HepG2 (cell line): Measurements from ENCODE around the gene HNF1B. TPM values are rescaled to one million over a fixed set of nuclear protein-coding genes. Genes with fewer than 3 reads are reported as not detected.

Experiments used
- AKAP8 ChIP-seq: sonication (generic); formaldehyde crosslinking; IDR thresholded peaks from 2 replicates; pipeline ENCODE4 v1.5.1; 2020; ENCODE audit warnings: mild to moderate bottlenecking, missing genetic modification reagents
- CAMTA2 ChIP-seq: sonication (generic); formaldehyde crosslinking; IDR thresholded peaks from 2 replicates; pipeline ENCODE4 v1.4.0; 2020; ENCODE audit warnings: mild to moderate bottlenecking, missing genetic modification reagents, borderline replicate concordance
- CCAR2 ChIP-seq: fragments of 200-400 bp; formaldehyde crosslinking; optimal IDR thresholded peaks from 2 replicates; pipeline ENCODE3; 2018; ENCODE audit warnings: low read depth, mild to moderate bottlenecking, low read length, moderate library complexity
- FOXA3 ChIP-seq: IDR thresholded peaks from 2 replicates; pipeline ENCODE4 v1.6.1; 2016; ENCODE audit warnings: missing genetic modification reagents, missing compliant biosample characterization
- GABPA ChIP-seq, 2 experiments: IDR thresholded peaks; 2 replicates each; pipeline ENCODE4 v1.6.1; 2011 to 2016; ENCODE audit warnings: low read depth in 2 of 2, low read length in 1 of 2, missing biosample characterization in 1 of 2, missing genetic modification characterization in 1 of 2
- HNRNPH1 ChIP-seq: fragments of 200-400 bp; formaldehyde crosslinking; optimal IDR thresholded peaks from 2 replicates; pipeline ENCODE3; 2017; ENCODE audit warnings: mild to moderate bottlenecking, low read depth, low read length
- IKZF1 ChIP-seq: fragments of 450-650 bp; IDR thresholded peaks from 2 replicates; pipeline ENCODE4 v1.7.1; 2016
- KDM1A ChIP-seq: IDR thresholded peaks from 2 replicates; pipeline ENCODE4 v1.6.1; 2016; ENCODE audit warnings: missing compliant biosample characterization
- KDM5B ChIP-seq: sonication (generic); formaldehyde crosslinking; IDR thresholded peaks from 2 replicates; pipeline ENCODE4 v1.4.0; 2020; ENCODE audit warnings: missing genetic modification reagents, mild to moderate bottlenecking, borderline replicate concordance
- NONO ChIP-seq, 2 experiments: fragments of 450-650 bp in 1 of 2; sonication (generic) in 1 of 2; formaldehyde crosslinking in 1 of 2; IDR thresholded peaks in 1 of 2; conservative IDR thresholded peaks in 1 of 2; 2 replicates each; pipeline versions ENCODE4 v1.6.1 to v1.8.0; 2017 to 2022; ENCODE audit warnings: mild to moderate bottlenecking in 1 of 2, missing genetic modification reagents in 1 of 2, moderate library complexity in 1 of 2
- POLR2AphosphoS2 ChIP-seq: IDR thresholded peaks from 2 replicates; pipeline ENCODE4 v1.6.1; 2011; ENCODE audit warnings: low read depth, low read length, improper control_type of control experiment
- RNF2 ChIP-seq: fragments of 450-650 bp; conservative IDR thresholded peaks from 2 replicates; pipeline ENCODE4 v1.6.1; 2016; ENCODE audit warnings: low read depth
- SMARCE1 ChIP-seq: fragments of 450-650 bp; IDR thresholded peaks from 2 replicates; pipeline ENCODE4 v1.6.1; 2017; ENCODE audit warnings: borderline replicate concordance
- TAF1 ChIP-seq: sonication (generic); formaldehyde crosslinking; IDR thresholded peaks from 2 replicates; pipeline ENCODE4 v1.4.0; 2020; ENCODE audit warnings: missing genetic modification reagents
- YEATS2 ChIP-seq: sonication (generic); formaldehyde crosslinking; IDR thresholded peaks from 2 replicates; pipeline ENCODE4 v1.4.0; 2020; ENCODE audit warnings: missing genetic modification reagents, borderline replicate concordance
- ZBTB3 ChIP-seq: sonication (generic); formaldehyde crosslinking; IDR thresholded peaks from 2 replicates; pipeline ENCODE4 v1.4.0; 2020; ENCODE audit warnings: low read depth, mild to moderate bottlenecking, moderate library complexity, missing genetic modification reagents, borderline replicate concordance
- ZMYM2 ChIP-seq: sonication (generic); formaldehyde crosslinking; IDR thresholded peaks from 2 replicates; pipeline ENCODE4 v1.8.0; 2022; ENCODE audit warnings: mild to moderate bottlenecking, missing genetic modification reagents
- ZNF549 ChIP-seq: sonication (generic); formaldehyde crosslinking; IDR thresholded peaks from 2 replicates; pipeline ENCODE4 v1.5.0; 2020; ENCODE audit warnings: missing genetic modification reagents
- ZNF552 ChIP-seq: sonication (generic); formaldehyde crosslinking; IDR thresholded peaks from 2 replicates; pipeline ENCODE4 v1.9.0; 2022; ENCODE audit warnings: missing genetic modification reagents, mild to moderate bottlenecking, borderline replicate concordance
- ZNF713 ChIP-seq: sonication (generic); formaldehyde crosslinking; IDR thresholded peaks from 2 replicates; pipeline ENCODE4 v1.4.0; 2020; ENCODE audit warnings: mild to moderate bottlenecking, missing genetic modification reagents
- polyA plus RNA-seq, 8 experiments: library from polyadenylated mRNA; depleted of rRNA in 3 of 8; stranded (reverse) in 7 of 8; unstranded in 1 of 8; fragments of >200 nt; fragmentation: Illumina TruSeq in 4 of 8; extraction: Trizol in 4 of 8; gene quantifications; 2 replicates each; pipeline versions ENCODE4 v1.2.1 to v1.2.3, GENCODE V29; 2011 to 2016; ENCODE audit warnings: low read depth in 4 of 8, missing spikeins in 1 of 8, mixed read lengths in 1 of 8; ENCODE audit not compliant: insufficient read depth in 1 of 8
- total RNA-seq, 5 experiments: library from RNA; depleted of rRNA; stranded (reverse); fragments of >200 nt; fragmentation: Illumina TruSeq; extraction: Trizol; gene quantifications; 2 replicates each; pipeline ENCODE4 v1.2.3, GENCODE V29; 2016; ENCODE audit warnings: low read depth in 1 of 5
- TF ChIP-seq, protein P1 (sequence below): sonication (generic); formaldehyde crosslinking; IDR thresholded peaks from 2 replicates; pipeline ENCODE4 v1.9.0; 2021; ENCODE audit warnings: mild to moderate bottlenecking, missing genetic modification reagents
- TF ChIP-seq, protein P2 (sequence below): IDR thresholded peaks from 2 replicates; pipeline ENCODE4 v1.6.1; 2016; ENCODE audit warnings: missing genetic modification reagents, missing compliant biosample characterization
- TF ChIP-seq, protein P3 (sequence below): sonication (generic); formaldehyde crosslinking; IDR thresholded peaks from 2 replicates; pipeline ENCODE4 v1.5.1; 2020; ENCODE audit warnings: mild to moderate bottlenecking, moderate library complexity, missing genetic modification reagents

HNF1B gene
- total and polyA plus RNA-seq, 2 of the 13 experiments (the other 11 are each of a cell fraction or from before 2014, with no cell fraction given), result 1.9 to 5.3 TPM

DNA sequence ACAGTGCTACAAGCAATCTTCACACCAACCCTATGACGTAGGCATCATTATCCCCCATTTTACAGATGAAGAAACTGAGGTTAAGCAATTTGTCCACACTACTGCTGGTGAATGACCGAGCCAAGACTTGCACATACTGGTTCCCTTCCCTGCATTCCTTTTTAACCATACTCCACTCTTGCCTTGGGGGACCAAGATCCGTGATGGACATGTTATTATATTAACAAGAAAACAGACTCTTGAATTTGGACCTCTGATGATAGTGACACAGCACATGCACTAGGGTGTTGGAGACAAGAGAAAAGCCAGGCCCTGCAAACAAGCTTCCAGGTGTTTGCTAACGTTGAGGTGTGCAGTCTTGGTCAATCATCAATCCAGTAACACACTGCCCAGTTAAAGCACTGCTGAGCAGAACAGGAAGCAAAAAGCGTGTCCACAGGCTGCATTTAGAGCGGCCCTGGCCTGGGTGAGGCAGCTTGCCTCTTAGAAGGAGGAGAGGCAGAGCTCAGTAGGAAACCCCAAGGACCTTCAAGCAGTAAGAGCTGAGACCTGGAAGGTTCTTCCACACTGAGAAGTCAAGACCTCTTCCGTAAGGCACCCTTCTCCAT, 36.7 kb downstream of the HNF1B start (continued):
- TF ChIP-seq FOXA3 (CRISPR knock-in tag) (peak; percentile 70), TAF1 (peak; percentile 65; the same call in 1 of the 2 replicates), ZMYM2 (CRISPR knock-in tag) (no peak), YEATS2 (CRISPR knock-in tag) (no peak), POLR2AphosphoS2 (no peak), SMARCE1 (no peak), ZBTB3 (CRISPR knock-in tag) (no peak), ZNF549 (no peak), AKAP8 (CRISPR knock-in tag) (no peak), ZNF552 (CRISPR knock-in tag) (no peak), ZNF713 (CRISPR knock-in tag) (no peak; the same call in 1 of the 2 replicates), NONO (IDR thresholded peaks at IDR 0.05) (no peak), NONO (CRISPR knock-in tag; conservative IDR thresholded peaks at IDR 0.05) (no peak; the same call in 1 of the 2 replicates), GABPA (IDR thresholded peaks at IDR 0.05; ENCODE audit: low read depth, low read length) (no peak), GABPA (CRISPR knock-in tag; IDR thresholded peaks at IDR 0.05; ENCODE audit: low read depth) (0 out of 2 replicates have a peak, but pooled peaks have one; percentile 2), CCAR2 (no peak), RNF2 (peak; percentile 30; the same call in 1 of the 2 replicates), IKZF1 (no peak), CAMTA2 (CRISPR knock-in tag) (no peak), HNRNPH1 (no peak), KDM1A (CRISPR knock-in tag) (peak; percentile 94; the same call in 1 of the 2 replicates), KDM5B (CRISPR knock-in tag) (no peak)
- TF ChIP-seq, protein P1, sequence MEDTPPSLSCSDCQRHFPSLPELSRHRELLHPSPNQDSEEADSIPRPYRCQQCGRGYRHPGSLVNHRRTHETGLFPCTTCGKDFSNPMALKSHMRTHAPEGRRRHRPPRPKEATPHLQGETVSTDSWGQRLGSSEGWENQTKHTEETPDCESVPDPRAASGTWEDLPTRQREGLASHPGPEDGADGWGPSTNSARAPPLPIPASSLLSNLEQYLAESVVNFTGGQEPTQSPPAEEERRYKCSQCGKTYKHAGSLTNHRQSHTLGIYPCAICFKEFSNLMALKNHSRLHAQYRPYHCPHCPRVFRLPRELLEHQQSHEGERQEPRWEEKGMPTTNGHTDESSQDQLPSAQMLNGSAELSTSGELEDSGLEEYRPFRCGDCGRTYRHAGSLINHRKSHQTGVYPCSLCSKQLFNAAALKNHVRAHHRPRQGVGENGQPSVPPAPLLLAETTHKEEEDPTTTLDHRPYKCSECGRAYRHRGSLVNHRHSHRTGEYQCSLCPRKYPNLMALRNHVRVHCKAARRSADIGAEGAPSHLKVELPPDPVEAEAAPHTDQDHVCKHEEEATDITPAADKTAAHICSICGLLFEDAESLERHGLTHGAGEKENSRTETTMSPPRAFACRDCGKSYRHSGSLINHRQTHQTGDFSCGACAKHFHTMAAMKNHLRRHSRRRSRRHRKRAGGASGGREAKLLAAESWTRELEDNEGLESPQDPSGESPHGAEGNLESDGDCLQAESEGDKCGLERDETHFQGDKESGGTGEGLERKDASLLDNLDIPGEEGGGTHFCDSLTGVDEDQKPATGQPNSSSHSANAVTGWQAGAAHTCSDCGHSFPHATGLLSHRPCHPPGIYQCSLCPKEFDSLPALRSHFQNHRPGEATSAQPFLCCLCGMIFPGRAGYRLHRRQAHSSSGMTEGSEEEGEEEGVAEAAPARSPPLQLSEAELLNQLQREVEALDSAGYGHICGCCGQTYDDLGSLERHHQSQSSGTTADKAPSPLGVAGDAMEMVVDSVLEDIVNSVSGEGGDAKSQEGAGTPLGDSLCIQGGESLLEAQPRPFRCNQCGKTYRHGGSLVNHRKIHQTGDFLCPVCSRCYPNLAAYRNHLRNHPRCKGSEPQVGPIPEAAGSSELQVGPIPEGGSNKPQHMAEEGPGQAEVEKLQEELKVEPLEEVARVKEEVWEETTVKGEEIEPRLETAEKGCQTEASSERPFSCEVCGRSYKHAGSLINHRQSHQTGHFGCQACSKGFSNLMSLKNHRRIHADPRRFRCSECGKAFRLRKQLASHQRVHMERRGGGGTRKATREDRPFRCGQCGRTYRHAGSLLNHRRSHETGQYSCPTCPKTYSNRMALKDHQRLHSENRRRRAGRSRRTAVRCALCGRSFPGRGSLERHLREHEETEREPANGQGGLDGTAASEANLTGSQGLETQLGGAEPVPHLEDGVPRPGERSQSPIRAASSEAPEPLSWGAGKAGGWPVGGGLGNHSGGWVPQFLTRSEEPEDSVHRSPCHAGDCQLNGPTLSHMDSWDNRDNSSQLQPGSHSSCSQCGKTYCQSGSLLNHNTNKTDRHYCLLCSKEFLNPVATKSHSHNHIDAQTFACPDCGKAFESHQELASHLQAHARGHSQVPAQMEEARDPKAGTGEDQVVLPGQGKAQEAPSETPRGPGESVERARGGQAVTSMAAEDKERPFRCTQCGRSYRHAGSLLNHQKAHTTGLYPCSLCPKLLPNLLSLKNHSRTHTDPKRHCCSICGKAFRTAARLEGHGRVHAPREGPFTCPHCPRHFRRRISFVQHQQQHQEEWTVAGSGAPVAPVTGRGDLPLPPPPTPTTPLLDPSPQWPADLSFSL, result no peak
- TF ChIP-seq, protein P2, sequence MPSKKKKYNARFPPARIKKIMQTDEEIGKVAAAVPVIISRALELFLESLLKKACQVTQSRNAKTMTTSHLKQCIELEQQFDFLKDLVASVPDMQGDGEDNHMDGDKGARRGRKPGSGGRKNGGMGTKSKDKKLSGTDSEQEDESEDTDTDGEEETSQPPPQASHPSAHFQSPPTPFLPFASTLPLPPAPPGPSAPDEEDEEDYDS (CRISPR knock-in tag), result peak; percentile 97
- TF ChIP-seq, protein P3, sequence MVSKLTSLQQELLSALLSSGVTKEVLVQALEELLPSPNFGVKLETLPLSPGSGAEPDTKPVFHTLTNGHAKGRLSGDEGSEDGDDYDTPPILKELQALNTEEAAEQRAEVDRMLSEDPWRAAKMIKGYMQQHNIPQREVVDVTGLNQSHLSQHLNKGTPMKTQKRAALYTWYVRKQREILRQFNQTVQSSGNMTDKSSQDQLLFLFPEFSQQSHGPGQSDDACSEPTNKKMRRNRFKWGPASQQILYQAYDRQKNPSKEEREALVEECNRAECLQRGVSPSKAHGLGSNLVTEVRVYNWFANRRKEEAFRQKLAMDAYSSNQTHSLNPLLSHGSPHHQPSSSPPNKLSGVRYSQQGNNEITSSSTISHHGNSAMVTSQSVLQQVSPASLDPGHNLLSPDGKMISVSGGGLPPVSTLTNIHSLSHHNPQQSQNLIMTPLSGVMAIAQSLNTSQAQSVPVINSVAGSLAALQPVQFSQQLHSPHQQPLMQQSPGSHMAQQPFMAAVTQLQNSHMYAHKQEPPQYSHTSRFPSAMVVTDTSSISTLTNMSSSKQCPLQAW (CRISPR knock-in tag), result peak; percentile 71
